Measurements from ENCODE around the gene PKP2.
"Not testable (repeated sequence)": the region's sequence is repeated elsewhere in the genome, so short reads cannot be mapped to it uniquely, and the experiment has no call there.

Gene PKP2

GRCh38 chr12:32891526-32891925 lies 5.1 kb downstream of the PKP2 start:
- Mint-ChIP-seq H3K36me3 (no peaks in the 10 kb centered on the region), H3K27ac (no peak overlapping the region), H3K4me3 (no peak overlapping the region), H3K4me1 (peaks cover 9% of the 10 kb centered on the region), H3K9me3 (no peaks in the 10 kb centered on the region), H3K27me3 (peaks cover 24% of the 10 kb centered on the region)
- no peak for DNase-seq (ENCODE audit: low spot score in 2 of 2)
- ATAC-seq (ENCODE audit: low read depth): no peak

GRCh38 chr12:32889011-32889760 lies 7.4 kb downstream of the PKP2 start:
- Mint-ChIP-seq H3K27me3 (peaks cover 10% of the 10 kb centered on the region), H3K36me3 (no peaks in the 10 kb centered on the region), H3K9me3 (no peaks in the 10 kb centered on the region), H3K4me1 (no peaks in the 10 kb centered on the region), H3K4me3 (no peak overlapping the region), H3K27ac (no peak overlapping the region)
- ATAC-seq (ENCODE audit: low read depth): no peak
- DNase-seq (ENCODE audit: low spot score in 2 of 2): no peak

- ATAC-seq (ENCODE audit: low read depth) (no peak), DNase-seq (ENCODE audit: low spot score in 2 of 2) (no peak)
- Mint-ChIP-seq H3K36me3 (no peaks in the 10 kb centered on the region), H3K27me3 (peaks cover 5% of the 10 kb centered on the region), H3K4me3 (no peak overlapping the region), H3K4me1 (no peaks in the 10 kb centered on the region), H3K27ac (no peak overlapping the region), H3K9me3 (no peaks in the 10 kb centered on the region)
Measured at GRCh38 chr12:32887058-32887457, 9.5 kb downstream of the PKP2 start.

GRCh38 chr12:32885831-32886230 lies 10.7 kb downstream of the PKP2 start:
- no peak overlapping the region for H3K4me3 Mint-ChIP-seq
- no peak for DNase-seq (ENCODE audit: low spot score in 2 of 2)
- ATAC-seq (ENCODE audit: low read depth): no peak
- H3K27me3 Mint-ChIP-seq: peaks cover 5% of the 10 kb centered on the region
- no peaks in the 10 kb centered on the region for H3K36me3 Mint-ChIP-seq
- H3K27ac Mint-ChIP-seq: no peak overlapping the region
- no peaks in the 10 kb centered on the region for H3K9me3 Mint-ChIP-seq
- no peaks in the 10 kb centered on the region for H3K4me1 Mint-ChIP-seq

GRCh38 chr12:32884962-32885361 lies 11.6 kb downstream of the PKP2 start:
- DNase-seq (ENCODE audit: low spot score in 2 of 2): no peak
- Mint-ChIP-seq H3K9me3 (no peaks in the 10 kb centered on the region), H3K4me1 (no peaks in the 10 kb centered on the region), H3K27me3 (peaks cover 5% of the 10 kb centered on the region), H3K4me3 (no peak overlapping the region), H3K36me3 (no peaks in the 10 kb centered on the region), H3K27ac (no peak overlapping the region)
- ATAC-seq (ENCODE audit: low read depth): no peak

GRCh38 chr12:32881702-32882101 lies 14.9 kb downstream of the PKP2 start:
- H3K4me1 Mint-ChIP-seq: no peaks in the 10 kb centered on the region
- no peaks in the 10 kb centered on the region for H3K27me3 Mint-ChIP-seq
- no peak overlapping the region for H3K27ac Mint-ChIP-seq
- H3K9me3 Mint-ChIP-seq: no peaks in the 10 kb centered on the region
- ATAC-seq (ENCODE audit: low read depth) (no peak), DNase-seq (ENCODE audit: low spot score in 2 of 2) (no peak)
- no peak overlapping the region for H3K4me3 Mint-ChIP-seq
- H3K36me3 Mint-ChIP-seq: no peaks in the 10 kb centered on the region

- H3K4me3 Mint-ChIP-seq: no peak overlapping the region
- no peaks in the 10 kb centered on the region for H3K9me3 Mint-ChIP-seq
- no peak for ATAC-seq (ENCODE audit: low read depth)
- H3K27ac Mint-ChIP-seq: no peak overlapping the region
- H3K4me1 Mint-ChIP-seq: no peaks in the 10 kb centered on the region
- peaks cover under 1% of the 10 kb centered on the region for H3K27me3 Mint-ChIP-seq
- H3K36me3 Mint-ChIP-seq: no peaks in the 10 kb centered on the region
- no peak for DNase-seq (ENCODE audit: low spot score in 2 of 2)
Measured at GRCh38 chr12:32881107-32881506, 15.5 kb downstream of the PKP2 start.

GRCh38 chr12:32879066-32879465 lies 17.5 kb downstream of the PKP2 start:
- H3K4me3 Mint-ChIP-seq; ATAC-seq (ENCODE audit: low read depth); H3K36me3 Mint-ChIP-seq; H3K9me3 Mint-ChIP-seq; DNase-seq (ENCODE audit: low spot score in 2 of 2); H3K4me1 Mint-ChIP-seq; H3K27me3 Mint-ChIP-seq; H3K27ac Mint-ChIP-seq: not testable (repeated sequence)

GRCh38 chr12:32877601-32878459 lies 18.7 kb downstream of the PKP2 start:
- ATAC-seq (ENCODE audit: low read depth) (no peak), DNase-seq (ENCODE audit: low spot score in 2 of 2) (no peak)
- H3K27me3 Mint-ChIP-seq: peaks cover 1% of the 10 kb centered on the region
- no peaks in the 10 kb centered on the region for H3K36me3 Mint-ChIP-seq
- H3K4me1 Mint-ChIP-seq: no peaks in the 10 kb centered on the region
- H3K9me3 Mint-ChIP-seq: no peaks in the 10 kb centered on the region
- no peak overlapping the region for H3K4me3 Mint-ChIP-seq
- no peak overlapping the region for H3K27ac Mint-ChIP-seq

- Mint-ChIP-seq H3K36me3 (no peaks in the 10 kb centered on the region), H3K9me3 (no peaks in the 10 kb centered on the region), H3K4me1 (no peaks in the 10 kb centered on the region), H3K27ac (no peak overlapping the region), H3K4me3 (no peak overlapping the region), H3K27me3 (peaks cover 6% of the 10 kb centered on the region)
- DNase-seq (ENCODE audit: low spot score in 2 of 2): no peak
- ATAC-seq (ENCODE audit: low read depth): no peak
Measured at GRCh38 chr12:32876004-32876403, 20.6 kb downstream of the PKP2 start.

- H3K9me3 Mint-ChIP-seq: no peaks in the 10 kb centered on the region
- ATAC-seq (ENCODE audit: low read depth): no peak
Measured at GRCh38 chr12:32874975-32875374, 21.6 kb downstream of the PKP2 start.

GRCh38 chr12:32874078-32874477 lies 22.5 kb downstream of the PKP2 start:
- no peak overlapping the region for H3K4me3 Mint-ChIP-seq
- no peaks in the 10 kb centered on the region for H3K9me3 Mint-ChIP-seq

More at GRCh38 chr12:32874975-32875374, 21.6 kb downstream of the PKP2 start:
- H3K27me3 Mint-ChIP-seq: peaks cover 8% of the 10 kb centered on the region
- no peak for DNase-seq (ENCODE audit: low spot score in 2 of 2)
- no peak overlapping the region for H3K27ac Mint-ChIP-seq
- no peaks in the 10 kb centered on the region for H3K4me1 Mint-ChIP-seq
- H3K4me3 Mint-ChIP-seq: no peak overlapping the region
- no peaks in the 10 kb centered on the region for H3K36me3 Mint-ChIP-seq

GRCh38 chr12:32872416-32872815 lies 24.2 kb downstream of the PKP2 start:
- not testable (repeated sequence) for ATAC-seq (ENCODE audit: low read depth); H3K27me3 Mint-ChIP-seq; H3K27ac Mint-ChIP-seq; H3K9me3 Mint-ChIP-seq; H3K4me1 Mint-ChIP-seq; H3K36me3 Mint-ChIP-seq; H3K4me3 Mint-ChIP-seq; DNase-seq (ENCODE audit: low spot score in 2 of 2)

More at GRCh38 chr12:32874078-32874477, 22.5 kb downstream of the PKP2 start:
- no peak overlapping the region for H3K27ac Mint-ChIP-seq
- DNase-seq (ENCODE audit: low spot score in 2 of 2) (no peak), ATAC-seq (ENCODE audit: low read depth) (no peak)
- no peaks in the 10 kb centered on the region for H3K4me1 Mint-ChIP-seq
- peaks cover 8% of the 10 kb centered on the region for H3K27me3 Mint-ChIP-seq
- H3K36me3 Mint-ChIP-seq: no peaks in the 10 kb centered on the region

GRCh38 chr12:32870716-32871115 lies 25.9 kb downstream of the PKP2 start:
- Mint-ChIP-seq H3K9me3 (peaks cover 3% of the 10 kb centered on the region), H3K4me3 (no peak overlapping the region), H3K27me3 (peaks cover 7% of the 10 kb centered on the region), H3K27ac (no peak overlapping the region), H3K36me3 (no peaks in the 10 kb centered on the region), H3K4me1 (no peaks in the 10 kb centered on the region)
- DNase-seq (ENCODE audit: low spot score in 2 of 2) (no peak), ATAC-seq (ENCODE audit: low read depth) (no peak)

Measured in memory B cell (primary cell).